Amniotic epithelial cell (primary cell): Measurements from ENCODE around the gene SLC25A40.
"Not testable (repeated sequence)": the region's sequence is repeated elsewhere in the genome, so short reads cannot be mapped to it uniquely, and the experiment has no call there.

Source experiments
- DNase-seq: peaks from one replicate; pipeline ENCODE4 v3.0.0-alpha.2; 2010; ENCODE audit warnings: low read depth

The SLC25A40 gene

GRCh38 chr7:87872346-87872745 lies 3.8 kb downstream of the SLC25A40 start:
- no peak for DNase-seq

DNA sequence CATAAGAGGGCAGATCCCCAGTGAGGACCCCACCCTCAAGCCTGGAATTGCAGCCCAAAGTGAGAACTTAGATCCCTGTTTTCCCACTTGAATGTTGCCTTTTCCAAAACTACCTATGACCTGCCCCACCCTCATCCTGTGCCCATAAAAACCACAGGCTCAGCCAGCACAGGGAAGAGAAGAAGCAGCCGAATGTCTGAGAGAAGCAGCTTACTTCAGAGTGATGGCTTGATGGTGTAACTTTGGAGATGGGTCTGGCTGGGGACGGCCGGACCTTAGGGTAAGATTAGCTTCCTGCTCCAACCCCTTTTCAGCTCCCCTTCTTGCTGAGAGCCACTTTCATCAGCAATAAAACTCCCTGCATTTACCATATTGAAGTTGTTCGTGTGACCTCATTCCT lies 5.7 kb downstream of the SLC25A40 start:
- no peak for DNase-seq

DNA sequence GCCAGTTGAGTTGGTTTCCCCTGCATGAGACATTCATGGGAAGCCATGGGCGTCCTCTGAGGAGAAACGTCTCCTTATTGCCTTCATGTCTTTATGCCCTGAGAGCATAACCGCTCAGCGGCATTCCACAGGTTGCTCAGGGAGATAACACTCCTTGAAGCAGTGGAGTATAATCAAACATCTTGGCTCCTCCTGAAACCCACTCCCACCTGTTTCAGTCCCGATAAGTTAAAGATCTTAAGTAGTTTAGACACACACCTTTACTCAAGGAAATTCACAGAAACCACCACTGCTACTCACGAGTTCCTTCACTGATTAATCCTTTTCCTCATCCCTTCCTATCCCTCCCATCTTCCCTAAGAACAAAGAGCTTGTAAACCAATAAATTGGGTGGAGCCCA lies 9.6 kb downstream of the SLC25A40 start:
- DNase-seq = not testable (repeated sequence)

DNA sequence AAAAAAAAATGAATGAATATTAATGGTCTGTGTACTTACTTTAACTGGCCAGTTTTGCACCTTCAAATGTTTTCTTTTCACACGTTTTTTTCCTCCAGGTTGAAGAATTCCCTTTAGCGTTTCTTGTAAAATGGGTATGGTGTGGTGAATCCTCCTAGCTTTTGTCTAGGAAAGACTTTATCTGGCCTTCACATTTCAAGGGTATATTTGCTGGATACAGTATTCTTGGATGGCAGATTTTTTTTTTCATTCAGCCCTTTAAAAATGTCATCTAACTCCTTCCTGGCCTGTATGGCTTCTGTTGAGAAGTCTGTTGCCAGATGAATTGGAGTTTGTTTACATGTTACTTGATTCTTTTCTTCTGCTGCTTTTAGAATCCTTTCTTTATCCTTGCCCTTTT lies 10.1 kb downstream of the SLC25A40 start:
- no peak for DNase-seq

- no peak for DNase-seq
These were observed 17.6 kb downstream of the SLC25A40 start for GRCh38 chr7:87858417-87859100.

DNA sequence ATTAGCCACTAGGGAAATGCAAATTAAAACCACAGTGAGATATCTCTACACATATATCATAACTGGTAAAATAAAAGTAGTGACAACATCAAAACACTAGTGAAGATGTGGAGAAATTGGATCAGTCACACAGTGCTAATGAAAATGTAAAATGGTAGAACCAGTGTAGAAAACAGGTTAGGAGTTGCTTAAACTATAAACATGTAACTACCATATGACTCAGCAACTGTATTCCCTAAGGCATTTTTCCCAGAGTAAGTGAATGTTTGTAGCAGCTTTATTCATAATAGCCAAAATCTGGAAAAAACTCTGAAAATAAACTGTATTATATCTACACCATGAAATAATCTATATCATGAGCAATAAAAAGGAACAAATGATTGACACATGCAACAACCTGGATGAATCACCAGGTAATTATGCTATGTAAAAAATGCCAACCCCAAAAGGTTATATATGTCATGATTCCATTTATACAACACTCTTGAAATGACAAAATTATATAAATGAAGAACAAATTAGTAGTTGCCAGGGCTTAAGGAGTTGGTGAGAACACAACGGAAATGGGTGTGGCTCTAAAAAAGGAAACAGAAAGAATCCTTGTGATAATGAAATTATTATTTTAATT lies 22.8 kb downstream of the SLC25A40 start:
- DNase-seq = peak; percentile 12

- no peak for DNase-seq
These were observed 23.9 kb downstream of the SLC25A40 start for GRCh38 chr7:87852306-87852705.

GRCh38 chr7:87850836-87851593 lies 25.1 kb downstream of the SLC25A40 start:
- no peak for DNase-seq

DNA sequence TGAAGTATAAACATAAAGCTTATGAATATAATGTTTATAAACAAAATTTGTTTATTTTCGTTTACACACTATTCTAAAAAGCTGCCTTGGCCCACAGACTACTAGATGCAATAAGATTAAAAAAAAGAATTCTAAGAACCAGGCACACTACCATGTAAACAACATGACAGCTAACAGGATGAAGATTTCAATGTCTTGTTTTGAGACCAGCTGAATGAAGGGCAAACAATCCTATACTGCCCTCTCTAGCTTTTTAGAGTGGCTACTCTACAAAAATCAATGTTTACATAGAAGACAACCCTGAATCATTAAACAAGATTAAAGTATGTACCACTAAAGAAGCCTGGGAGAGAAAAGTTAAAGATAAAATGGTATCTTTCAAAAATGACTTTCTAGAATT lies 38.6 kb downstream of the SLC25A40 start:
- DNase-seq = no peak

GRCh38 chr7:87833130-87833529 lies 43.0 kb downstream of the SLC25A40 start:
- DNase-seq = no peak

DNA sequence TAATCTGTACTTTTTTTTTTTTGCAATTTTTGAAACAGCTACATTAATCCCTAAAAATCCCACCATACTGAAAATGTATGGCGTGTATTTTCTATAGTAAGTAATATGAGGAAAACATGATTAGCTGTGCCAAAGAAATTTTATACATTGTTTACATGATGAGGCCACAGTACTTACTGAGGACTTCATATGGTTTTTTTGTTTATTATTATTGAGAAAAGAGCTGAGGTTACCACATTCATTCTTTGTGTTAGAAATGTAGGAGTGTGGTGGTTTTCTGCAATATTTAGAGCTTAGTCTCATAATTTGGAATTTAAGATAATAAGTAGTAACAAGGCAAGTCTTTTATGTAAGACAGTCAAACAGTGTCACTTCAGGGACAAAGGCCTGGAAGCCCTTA lies 45.1 kb downstream of the SLC25A40 start:
- DNase-seq = peak; percentile 14

GRCh38 chr7:87828383-87828782 lies 47.8 kb downstream of the SLC25A40 start:
- not testable (repeated sequence) for DNase-seq

GRCh38 chr7:87825369-87825768 lies 50.8 kb downstream of the SLC25A40 start:
- DNase-seq = peak; percentile 1

DNA sequence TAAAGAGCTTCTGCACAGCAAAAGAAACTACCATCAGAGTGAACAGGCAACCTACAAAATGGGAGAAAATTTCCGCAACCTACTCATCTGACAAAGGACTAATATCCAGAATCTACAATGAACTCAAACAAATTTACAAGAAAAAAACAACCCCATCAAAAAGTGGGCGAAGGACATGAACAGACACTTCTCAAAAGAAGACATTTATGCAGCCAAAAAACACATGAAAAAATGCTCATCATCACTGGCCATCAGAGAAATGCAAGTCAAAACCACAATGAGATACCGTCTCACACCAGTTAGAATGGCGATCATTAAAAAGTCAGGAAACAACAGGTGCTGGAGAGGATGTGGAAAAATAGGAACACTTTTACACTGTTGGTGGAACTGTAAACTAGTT lies 54.1 kb downstream of the SLC25A40 start:
- DNase-seq = not testable (repeated sequence)

- no peak for DNase-seq
These were observed 57.8 kb downstream of the SLC25A40 start for GRCh38 chr7:87818336-87818735.

GRCh38 chr7:87816389-87816788 lies 59.8 kb downstream of the SLC25A40 start:
- DNase-seq = no peak

DNA sequence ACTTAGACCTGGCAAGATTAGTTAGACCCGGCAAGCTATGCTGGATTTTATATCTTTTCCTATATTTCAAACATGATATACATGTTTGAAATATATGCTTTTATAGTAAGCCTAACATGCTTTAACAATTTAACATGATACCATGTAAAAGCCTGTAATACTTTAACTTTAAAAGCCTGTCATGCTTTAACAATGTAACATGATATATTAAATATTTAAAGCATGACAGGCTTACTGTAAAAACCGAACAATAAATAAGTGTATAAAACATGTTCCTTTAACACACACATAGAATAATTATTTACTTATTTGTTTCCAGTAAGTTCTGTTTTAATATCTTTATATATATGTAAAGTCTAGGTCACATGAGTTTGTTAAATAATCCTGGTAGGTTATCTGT lies 65.4 kb downstream of the SLC25A40 start:
- no peak for DNase-seq

GRCh38 chr7:87810130-87810529 lies 66.0 kb downstream of the SLC25A40 start:
- DNase-seq = no peak

- DNase-seq = no peak
These were observed 70.0 kb downstream of the SLC25A40 start for GRCh38 chr7:87806150-87806549.

GRCh38 chr7:87797798-87798403 lies 78.3 kb downstream of the SLC25A40 start:
- peak; percentile 55 for DNase-seq

DNA sequence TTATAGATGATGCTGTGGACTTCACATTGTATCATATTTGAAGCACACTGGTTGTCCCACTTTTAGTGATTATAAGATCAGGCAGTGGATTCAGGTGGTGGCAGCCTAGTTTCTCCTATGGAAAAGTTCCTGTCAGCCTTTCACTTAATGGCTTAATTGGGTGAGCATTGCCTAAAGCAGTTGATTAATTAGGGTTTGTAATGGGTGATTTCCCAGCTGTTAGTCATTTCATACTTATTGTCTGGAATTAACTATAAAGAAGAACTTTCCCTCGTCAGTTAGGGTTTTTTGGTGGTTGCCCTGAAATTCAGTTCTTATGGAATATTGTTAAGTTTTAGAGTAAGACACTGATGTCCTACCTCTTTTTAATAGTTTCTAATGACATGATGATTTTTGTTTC lies 78.8 kb downstream of the SLC25A40 start:
- DNase-seq = no peak

DNA sequence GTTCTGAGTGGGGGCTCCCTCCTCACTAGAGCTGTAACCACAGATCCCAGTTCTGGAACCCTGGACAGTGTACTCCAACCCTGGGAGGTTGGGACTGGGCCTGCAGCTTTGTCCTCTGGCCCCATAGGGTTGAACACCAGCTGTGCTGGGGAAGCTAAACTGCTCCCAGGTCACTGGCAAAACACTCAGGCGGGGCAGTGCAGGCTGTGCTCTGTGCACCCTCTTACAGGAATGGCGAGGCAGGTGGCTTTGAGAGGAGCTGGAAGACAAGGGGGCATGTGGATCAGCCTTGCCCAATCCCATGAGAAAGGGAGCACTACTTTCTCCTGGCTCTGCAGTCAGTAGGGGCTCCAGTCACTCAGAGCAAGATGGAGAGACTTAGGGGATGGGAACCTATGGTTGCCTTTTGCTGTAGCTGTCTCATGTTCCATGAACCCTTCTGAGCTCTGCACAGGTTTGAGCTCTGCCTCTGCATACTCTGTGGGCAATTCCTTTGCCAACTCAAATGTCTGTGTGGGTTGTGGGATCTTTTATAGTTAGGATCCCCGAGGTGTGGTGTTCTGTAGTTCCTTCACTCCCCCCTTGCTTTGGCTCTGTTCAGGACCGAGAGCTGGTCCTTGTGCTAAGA lies 90.7 kb downstream of the SLC25A40 start:
- no peak for DNase-seq
